Fibroblast of lung (primary cell): ENCODE results near the gene CCDC85C. TPM values are rescaled to one million over a fixed set of nuclear protein-coding genes. Genes with fewer than 3 reads are reported as not detected.

Experiments
- DNase-seq, 2 donors: peaks; one replicate each; pipeline versions ENCODE4 v3.0.0 to v3.0.0-alpha.2; 2010; ENCODE audit warnings: low read depth in 2 of 2
- H2AFZ ChIP-seq: 2 replicates; pipeline ENCODE4 v1.5.1; 2012; ENCODE audit warnings: low read length, control low read depth, inconsistent platforms
- H3K27ac ChIP-seq: 2 replicates; pipeline ENCODE4 v1.5.1; 2011; ENCODE audit warnings: low read length, control low read depth; ENCODE audit not compliant: insufficient read depth
- H3K27me3 ChIP-seq: 2 replicates; pipeline ENCODE4 v1.5.1; 2011; ENCODE audit warnings: mild to moderate bottlenecking, low read length; ENCODE audit not compliant: control insufficient read depth, insufficient read depth
- H3K36me3 ChIP-seq: 2 replicates; pipeline ENCODE4 v1.5.1; 2011; ENCODE audit warnings: low read length; ENCODE audit not compliant: control insufficient read depth, insufficient read depth
- H3K4me1 ChIP-seq: 2 replicates; pipeline ENCODE4 v1.5.1; 2011; ENCODE audit warnings: low read length; ENCODE audit not compliant: control insufficient read depth, insufficient read depth; ENCODE audit errors: extremely low read depth
- H3K4me2 ChIP-seq: 2 replicates; pipeline ENCODE4 v1.5.1; 2011; ENCODE audit warnings: low read length, control low read depth; ENCODE audit not compliant: insufficient read depth; ENCODE audit errors: extremely low read depth
- H3K4me3 ChIP-seq, 4 experiments: fragments of 200-600 bp in 1 of 4; sonication (generic) in 1 of 4; replicated peaks in 1 of 4; 2 replicates each; pipeline ENCODE4 v1.5.1; 2011 to 2016; ENCODE audit warnings: low read length in 4 of 4, low read depth in 3 of 4, mild to moderate bottlenecking in 3 of 4, control low read depth in 2 of 4, inconsistent platforms in 1 of 4, mixed read lengths in 1 of 4; ENCODE audit not compliant: insufficient read depth in 1 of 4; ENCODE audit errors: control extremely low read depth in 1 of 4
- H3K79me2 ChIP-seq: 2 replicates; pipeline ENCODE4 v1.5.1; 2012; ENCODE audit warnings: mild to moderate bottlenecking, low read length, inconsistent platforms; ENCODE audit not compliant: control insufficient read depth, insufficient read depth
- H3K9ac ChIP-seq: 2 replicates; pipeline ENCODE4 v1.5.1; 2011; ENCODE audit warnings: mild to moderate bottlenecking, low read length, control low read depth; ENCODE audit not compliant: insufficient read depth
- H3K9me3 ChIP-seq: 2 replicates; pipeline ENCODE4 v1.5.1; 2012; ENCODE audit warnings: low read depth, low read length; ENCODE audit not compliant: control insufficient read depth, insufficient read depth
- H4K20me1 ChIP-seq: 2 replicates; pipeline ENCODE4 v1.5.1; 2011; ENCODE audit warnings: low read length; ENCODE audit not compliant: control insufficient read depth, insufficient read depth; ENCODE audit errors: extremely low read depth
- EZH2 ChIP-seq: IDR thresholded peaks from 2 replicates; pipeline ENCODE4 v1.5.1; 2012; ENCODE audit warnings: low read length, control low read depth, mild to moderate bottlenecking; ENCODE audit errors: missing control alignments
- polyA plus RNA-seq, 2 donors: library from polyadenylated mRNA; depleted of rRNA in 1 of 2; stranded (reverse) in 1 of 2; unstranded in 1 of 2; fragments of >200 nt; gene quantifications; 2 replicates each; pipeline ENCODE4 v1.2.1, GENCODE V29; 2011 to 2012; ENCODE audit warnings: missing spikeins in 1 of 2
- total RNA-seq: library from RNA; depleted of rRNA; stranded (reverse); fragments of >200 nt; gene quantifications from 2 replicates; pipeline ENCODE4 v1.2.1, GENCODE V29; 2014
- TF ChIP-seq, protein P1 (sequence below), 2 donors: IDR thresholded peaks in 1 of 2; conservative IDR thresholded peaks in 1 of 2; 1 replicate in 1 of 2; 2 replicates in 1 of 2; pipeline ENCODE4 v1.5.1; 2011 to 2012; ENCODE audit warnings: low read length in 2 of 2, control low read depth in 1 of 2, inconsistent platforms in 1 of 2, low read depth in 1 of 2, mild to moderate bottlenecking in 1 of 2

Gene CCDC85C
- total and polyA plus RNA-seq, 2 donors (not counting 1 experiment from before 2014, with no cell fraction given): 4.6 to 9.6 TPM

DNA sequence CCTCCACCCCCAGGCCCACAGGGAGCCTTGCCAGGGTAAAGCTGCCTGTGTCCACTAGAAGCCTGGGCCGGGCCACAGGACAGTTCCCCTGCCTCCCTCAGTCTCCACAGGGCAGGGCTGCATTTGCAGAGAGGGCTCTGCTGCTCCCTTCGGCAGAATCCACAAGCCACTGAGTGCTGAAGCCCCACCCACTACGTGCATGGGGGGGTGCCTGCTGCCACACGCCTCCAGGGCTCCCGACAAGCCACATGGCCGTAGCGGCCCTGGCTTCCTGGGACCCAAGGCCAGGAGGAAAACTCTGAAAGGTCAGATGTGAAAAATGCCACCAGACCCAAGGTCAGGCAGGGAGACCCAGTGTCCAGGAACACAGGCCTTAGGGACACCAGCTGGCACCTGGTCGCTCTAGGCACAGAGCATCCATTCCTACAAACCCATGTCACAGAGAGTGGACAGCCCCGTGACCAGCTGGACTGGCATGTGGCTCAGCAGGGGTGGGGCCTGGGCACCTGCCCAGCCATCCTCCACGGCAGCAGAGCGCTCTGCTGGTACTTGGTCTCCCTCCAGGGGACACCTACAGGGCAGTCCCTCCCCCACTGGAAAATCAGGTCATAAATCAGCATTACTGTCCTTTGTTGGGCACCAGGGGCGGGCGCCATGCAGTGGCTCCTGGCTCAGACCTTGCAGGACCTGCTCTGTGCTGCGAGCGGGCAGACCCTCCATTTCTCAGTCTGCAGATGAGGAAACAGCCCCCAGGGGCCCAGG, 42.9 kb downstream of the CCDC85C start:
- Histone ChIP-seq H3K4me3 (no peak overlapping the region), H3K9ac (no peak overlapping the region), H3K27me3 (no peaks in the 10 kb centered on the region), H3K4me1 (peaks cover 4% of the 10 kb centered on the region), H2AFZ (no peak overlapping the region), H3K4me2 (no peak overlapping the region), H3K79me2 (peaks cover 6% of the 10 kb centered on the region), H3K36me3 (no peaks in the 10 kb centered on the region), H3K9me3 (no peaks in the 10 kb centered on the region), H4K20me1 (no peaks in the 10 kb centered on the region), H3K27ac (no peak overlapping the region)
- TF ChIP-seq EZH2: no peak
- TF ChIP-seq, protein P1, sequence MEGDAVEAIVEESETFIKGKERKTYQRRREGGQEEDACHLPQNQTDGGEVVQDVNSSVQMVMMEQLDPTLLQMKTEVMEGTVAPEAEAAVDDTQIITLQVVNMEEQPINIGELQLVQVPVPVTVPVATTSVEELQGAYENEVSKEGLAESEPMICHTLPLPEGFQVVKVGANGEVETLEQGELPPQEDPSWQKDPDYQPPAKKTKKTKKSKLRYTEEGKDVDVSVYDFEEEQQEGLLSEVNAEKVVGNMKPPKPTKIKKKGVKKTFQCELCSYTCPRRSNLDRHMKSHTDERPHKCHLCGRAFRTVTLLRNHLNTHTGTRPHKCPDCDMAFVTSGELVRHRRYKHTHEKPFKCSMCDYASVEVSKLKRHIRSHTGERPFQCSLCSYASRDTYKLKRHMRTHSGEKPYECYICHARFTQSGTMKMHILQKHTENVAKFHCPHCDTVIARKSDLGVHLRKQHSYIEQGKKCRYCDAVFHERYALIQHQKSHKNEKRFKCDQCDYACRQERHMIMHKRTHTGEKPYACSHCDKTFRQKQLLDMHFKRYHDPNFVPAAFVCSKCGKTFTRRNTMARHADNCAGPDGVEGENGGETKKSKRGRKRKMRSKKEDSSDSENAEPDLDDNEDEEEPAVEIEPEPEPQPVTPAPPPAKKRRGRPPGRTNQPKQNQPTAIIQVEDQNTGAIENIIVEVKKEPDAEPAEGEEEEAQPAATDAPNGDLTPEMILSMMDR (conservative IDR thresholded peaks at IDR 0.05 in 1 of 2, IDR thresholded peaks at IDR 0.05 in 1 of 2; ENCODE audit: low read depth in 1 of 2, low read length in 2 of 2): no peak
- no peak for DNase-seq

DNA sequence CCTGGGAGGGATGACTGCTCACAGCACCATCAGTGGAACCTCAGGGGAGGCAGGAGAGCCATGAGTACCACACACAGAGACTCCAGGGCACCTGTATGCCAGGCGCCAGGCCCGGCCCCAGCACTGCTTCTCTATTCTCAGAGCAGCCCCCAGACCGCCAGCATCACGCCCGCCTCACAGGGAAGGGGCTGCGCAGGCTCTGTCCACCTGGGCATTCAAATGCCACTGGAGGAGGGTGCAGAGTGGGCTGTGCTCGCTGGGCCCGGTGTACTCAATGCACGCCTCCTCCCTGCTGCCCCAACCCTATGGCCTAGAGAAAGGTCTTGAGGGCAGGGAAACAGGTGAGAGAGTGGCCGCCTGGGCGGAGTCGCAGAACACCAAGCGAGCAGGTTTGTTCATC, 43.6 kb downstream of the CCDC85C start:
- H3K36me3 ChIP-seq: no peaks in the 10 kb centered on the region
- no peak overlapping the region for H3K27ac ChIP-seq
- H2AFZ ChIP-seq: no peak overlapping the region
- H3K9me3 ChIP-seq: no peaks in the 10 kb centered on the region
- no peak overlapping the region for H3K9ac ChIP-seq
- no peak overlapping the region for H3K4me2 ChIP-seq
- no peak for TF ChIP-seq EZH2
- TF ChIP-seq, protein P1 (conservative IDR thresholded peaks at IDR 0.05 in 1 of 2, IDR thresholded peaks at IDR 0.05 in 1 of 2; ENCODE audit: low read depth in 1 of 2, low read length in 2 of 2): no peak
- H3K27me3 ChIP-seq: no peaks in the 10 kb centered on the region
- H4K20me1 ChIP-seq: no peaks in the 10 kb centered on the region
- no peak for DNase-seq
- no peak overlapping the region for H3K4me3 ChIP-seq
- H3K4me1 ChIP-seq: peaks cover 4% of the 10 kb centered on the region
- H3K79me2 ChIP-seq: peaks cover 6% of the 10 kb centered on the region

DNA sequence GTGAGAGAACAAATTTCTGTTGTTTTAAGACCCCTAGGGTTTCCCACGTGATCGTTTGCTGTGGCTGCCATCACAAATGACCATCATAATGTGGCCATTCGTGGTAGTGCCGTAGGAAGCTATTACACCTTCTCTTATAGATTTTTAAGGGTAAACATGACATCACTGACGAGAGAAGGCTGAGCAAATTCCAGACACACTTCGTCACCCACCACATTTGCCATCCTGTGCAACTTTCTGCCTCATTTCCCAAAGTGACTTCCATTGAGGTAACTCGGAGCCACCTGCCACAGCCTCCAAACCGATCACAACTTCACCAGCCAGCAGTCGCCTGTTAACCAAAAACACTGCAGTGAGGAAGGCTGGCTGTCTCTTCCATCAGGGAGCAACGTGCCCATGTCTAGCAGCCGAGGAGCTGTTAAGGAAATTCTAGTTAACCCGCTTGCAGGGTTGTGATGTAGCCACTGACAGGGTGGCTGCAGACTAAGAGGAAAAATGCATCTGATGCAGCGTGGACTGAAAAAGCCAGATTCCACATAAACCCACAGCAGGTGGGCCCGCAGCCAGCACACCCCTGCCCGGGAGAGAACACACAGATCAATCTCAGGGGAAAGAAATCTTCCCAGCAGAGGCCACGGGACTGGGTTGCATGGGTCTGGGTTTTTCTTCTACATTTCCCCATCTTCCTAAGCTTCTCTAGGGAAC, 44.6 kb downstream of the CCDC85C start:
- no peaks in the 10 kb centered on the region for H4K20me1 ChIP-seq
- no peaks in the 10 kb centered on the region for H3K27me3 ChIP-seq
- H2AFZ ChIP-seq: no peak overlapping the region
- H3K9ac ChIP-seq: no peak overlapping the region
- H3K36me3 ChIP-seq: no peaks in the 10 kb centered on the region
- DNase-seq: peak in 1 of 2 donors; percentile 82
- H3K4me1 ChIP-seq: no peaks in the 10 kb centered on the region
- H3K4me3 ChIP-seq: no peak overlapping the region
- H3K79me2 ChIP-seq: peaks cover 6% of the 10 kb centered on the region
- no peak overlapping the region for H3K27ac ChIP-seq
- H3K4me2 ChIP-seq: no peak overlapping the region
- no peaks in the 10 kb centered on the region for H3K9me3 ChIP-seq
- TF ChIP-seq EZH2: no peak
- TF ChIP-seq, protein P1 (conservative IDR thresholded peaks at IDR 0.05 in 1 of 2, IDR thresholded peaks at IDR 0.05 in 1 of 2; ENCODE audit: low read depth in 1 of 2, low read length in 2 of 2): no peak
